A673 (cell line): ENCODE data around the gene SCMH1.

Experiments
- EZH2 ChIP-seq: fragments of 200-600 bp; sonication (generic); IDR thresholded peaks from 2 replicates; pipeline ENCODE4 v1.6.1; 2017; ENCODE audit warnings: borderline replicate concordance, low read depth, mild to moderate bottlenecking, mixed read lengths, antibody characterized with exemption, low read length; ENCODE audit not compliant: poor library complexity, severe bottlenecking
- TF ChIP-seq, protein P1 (sequence below): fragments of 300-800, 200-600 bp; sonication (generic); conservative IDR thresholded peaks from 2 replicates; pipeline ENCODE4 v1.5.1; 2017; ENCODE audit warnings: low read depth, mild to moderate bottlenecking, antibody characterized with exemption, low read length, moderate library complexity, mixed read lengths

- TF ChIP-seq, protein P1, sequence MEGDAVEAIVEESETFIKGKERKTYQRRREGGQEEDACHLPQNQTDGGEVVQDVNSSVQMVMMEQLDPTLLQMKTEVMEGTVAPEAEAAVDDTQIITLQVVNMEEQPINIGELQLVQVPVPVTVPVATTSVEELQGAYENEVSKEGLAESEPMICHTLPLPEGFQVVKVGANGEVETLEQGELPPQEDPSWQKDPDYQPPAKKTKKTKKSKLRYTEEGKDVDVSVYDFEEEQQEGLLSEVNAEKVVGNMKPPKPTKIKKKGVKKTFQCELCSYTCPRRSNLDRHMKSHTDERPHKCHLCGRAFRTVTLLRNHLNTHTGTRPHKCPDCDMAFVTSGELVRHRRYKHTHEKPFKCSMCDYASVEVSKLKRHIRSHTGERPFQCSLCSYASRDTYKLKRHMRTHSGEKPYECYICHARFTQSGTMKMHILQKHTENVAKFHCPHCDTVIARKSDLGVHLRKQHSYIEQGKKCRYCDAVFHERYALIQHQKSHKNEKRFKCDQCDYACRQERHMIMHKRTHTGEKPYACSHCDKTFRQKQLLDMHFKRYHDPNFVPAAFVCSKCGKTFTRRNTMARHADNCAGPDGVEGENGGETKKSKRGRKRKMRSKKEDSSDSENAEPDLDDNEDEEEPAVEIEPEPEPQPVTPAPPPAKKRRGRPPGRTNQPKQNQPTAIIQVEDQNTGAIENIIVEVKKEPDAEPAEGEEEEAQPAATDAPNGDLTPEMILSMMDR = no peak
- no peak for TF ChIP-seq EZH2
These were observed 220.4 kb downstream of the SCMH1 start, which contains the start of gene SLFNL1 for GRCh38 chr1:41021526-41022308.
